Stomach (tissue), 4 donors: Measurements from ENCODE around the gene VWCE.
"Not testable (repeated sequence)": the region's sequence is repeated elsewhere in the genome, so short reads cannot be mapped to it uniquely, and the experiment has no call there.

Source experiments
- EP300 ChIP-seq: sonication (generic); formaldehyde crosslinking; IDR thresholded peaks from one replicate; pipeline ENCODE4 v1.6.1; 2017; ENCODE audit warnings: antibody characterized with exemption
- TF ChIP-seq, protein P1 (sequence below), 7 experiments: fragments of 450-650 bp in 4 of 7; fragments of 200-600 bp in 3 of 7; sonication (generic) in 3 of 7; IDR thresholded peaks; one replicate each; pipeline ENCODE4 v1.5.1; 2016 to 2019; ENCODE audit warnings: antibody characterized with exemption in 7 of 7, control low read depth in 2 of 7, mild to moderate bottlenecking in 1 of 7

DNA sequence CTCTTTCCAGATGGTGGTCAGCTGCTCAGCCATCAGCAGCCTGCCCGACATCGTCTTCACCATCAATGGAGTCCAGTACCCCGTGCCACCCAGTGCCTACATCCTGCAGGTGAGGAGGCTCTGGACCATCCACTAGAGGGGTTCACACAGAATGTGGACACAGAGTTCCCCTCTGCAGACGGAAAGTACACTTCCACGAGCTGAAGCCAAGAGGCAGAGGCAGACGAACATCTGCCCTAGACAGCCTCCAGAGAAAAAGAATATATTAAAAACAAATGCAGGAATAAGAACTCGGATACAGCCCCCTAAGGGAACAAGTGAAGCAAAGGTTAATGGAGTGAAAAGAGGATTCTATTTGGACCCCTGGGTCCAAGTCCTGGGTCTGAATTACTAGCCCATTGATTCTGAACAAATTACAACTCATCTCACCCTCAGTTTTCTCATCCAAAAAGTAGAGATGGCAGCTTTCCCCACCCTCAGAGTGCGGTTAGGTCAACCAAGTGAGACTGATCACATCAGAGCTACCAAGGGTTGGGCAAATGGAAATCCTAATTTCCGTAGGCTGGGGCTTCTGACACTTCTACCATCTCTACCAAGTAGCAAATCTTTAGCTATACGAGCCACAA lies 83.7 kb downstream of the VWCE start:
- TF ChIP-seq, protein P1, sequence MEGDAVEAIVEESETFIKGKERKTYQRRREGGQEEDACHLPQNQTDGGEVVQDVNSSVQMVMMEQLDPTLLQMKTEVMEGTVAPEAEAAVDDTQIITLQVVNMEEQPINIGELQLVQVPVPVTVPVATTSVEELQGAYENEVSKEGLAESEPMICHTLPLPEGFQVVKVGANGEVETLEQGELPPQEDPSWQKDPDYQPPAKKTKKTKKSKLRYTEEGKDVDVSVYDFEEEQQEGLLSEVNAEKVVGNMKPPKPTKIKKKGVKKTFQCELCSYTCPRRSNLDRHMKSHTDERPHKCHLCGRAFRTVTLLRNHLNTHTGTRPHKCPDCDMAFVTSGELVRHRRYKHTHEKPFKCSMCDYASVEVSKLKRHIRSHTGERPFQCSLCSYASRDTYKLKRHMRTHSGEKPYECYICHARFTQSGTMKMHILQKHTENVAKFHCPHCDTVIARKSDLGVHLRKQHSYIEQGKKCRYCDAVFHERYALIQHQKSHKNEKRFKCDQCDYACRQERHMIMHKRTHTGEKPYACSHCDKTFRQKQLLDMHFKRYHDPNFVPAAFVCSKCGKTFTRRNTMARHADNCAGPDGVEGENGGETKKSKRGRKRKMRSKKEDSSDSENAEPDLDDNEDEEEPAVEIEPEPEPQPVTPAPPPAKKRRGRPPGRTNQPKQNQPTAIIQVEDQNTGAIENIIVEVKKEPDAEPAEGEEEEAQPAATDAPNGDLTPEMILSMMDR (IDR thresholded peaks at IDR 0.05), result not testable (repeated sequence)
- not testable (repeated sequence) for TF ChIP-seq EP300
